ACHN (cell line): ENCODE results near the gene MYL5.
"Not testable (repeated sequence)": the region's sequence is repeated elsewhere in the genome, so short reads cannot be mapped to it uniquely, and the experiment has no call there.

ENCODE experiments used
- DNase-seq: peaks from one replicate; pipeline ENCODE4 v3.0.0-alpha.2; 2015
- in situ Hi-C: cut with HindIII; loops from 2 replicates; pipeline ENCODE4 v1.10.0; 2017; ENCODE audit warnings: low sequenced_read_pairs, low pct_ligation_motif_present, low pct_unique_long_range_greater_than_20kb

The MYL5 gene

GRCh38 chr4:694341-694940 is 20.1 kb downstream of the MYL5 start:
- DNase-seq, in situ Hi-C loops: not testable (repeated sequence)

DNA sequence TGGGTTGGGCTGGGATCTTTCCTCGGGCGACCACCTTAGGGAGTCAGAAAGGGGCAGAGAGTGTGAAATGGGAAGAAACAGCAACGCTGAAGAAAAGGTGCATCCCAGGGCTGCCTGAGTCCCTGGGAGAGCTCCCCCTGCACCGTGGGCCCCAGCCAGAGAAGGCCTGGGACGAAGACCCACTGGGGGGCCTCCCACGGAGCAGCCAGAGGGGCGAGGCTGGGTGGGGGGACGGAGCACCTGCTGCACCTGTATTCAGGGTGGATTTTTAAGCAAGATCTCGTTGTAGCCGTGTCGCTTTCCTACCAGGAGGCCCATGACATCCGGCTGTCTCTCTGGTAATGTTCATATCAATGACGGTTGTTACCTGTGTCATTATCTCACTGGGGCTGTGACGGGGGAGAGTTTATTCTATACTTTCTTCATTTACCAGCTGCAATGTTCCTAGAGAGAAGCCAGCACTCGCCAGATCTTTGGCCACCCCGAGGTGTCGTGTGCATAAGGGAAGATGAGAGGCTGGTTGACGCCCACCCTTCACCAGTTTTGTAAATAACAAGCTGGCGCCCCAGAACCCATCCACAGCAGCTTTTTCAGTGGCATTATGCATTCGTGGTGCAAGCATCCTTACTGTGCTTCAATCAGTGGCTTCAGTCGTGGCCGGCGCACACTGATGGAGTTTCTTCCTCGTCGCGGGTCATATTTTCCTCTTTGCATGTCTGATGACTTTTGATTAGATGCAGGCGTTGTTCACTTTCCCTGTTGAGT is 25.7 kb downstream of the MYL5 start:
- no peak for DNase-seq
- in situ Hi-C loops: no loop called here

DNA sequence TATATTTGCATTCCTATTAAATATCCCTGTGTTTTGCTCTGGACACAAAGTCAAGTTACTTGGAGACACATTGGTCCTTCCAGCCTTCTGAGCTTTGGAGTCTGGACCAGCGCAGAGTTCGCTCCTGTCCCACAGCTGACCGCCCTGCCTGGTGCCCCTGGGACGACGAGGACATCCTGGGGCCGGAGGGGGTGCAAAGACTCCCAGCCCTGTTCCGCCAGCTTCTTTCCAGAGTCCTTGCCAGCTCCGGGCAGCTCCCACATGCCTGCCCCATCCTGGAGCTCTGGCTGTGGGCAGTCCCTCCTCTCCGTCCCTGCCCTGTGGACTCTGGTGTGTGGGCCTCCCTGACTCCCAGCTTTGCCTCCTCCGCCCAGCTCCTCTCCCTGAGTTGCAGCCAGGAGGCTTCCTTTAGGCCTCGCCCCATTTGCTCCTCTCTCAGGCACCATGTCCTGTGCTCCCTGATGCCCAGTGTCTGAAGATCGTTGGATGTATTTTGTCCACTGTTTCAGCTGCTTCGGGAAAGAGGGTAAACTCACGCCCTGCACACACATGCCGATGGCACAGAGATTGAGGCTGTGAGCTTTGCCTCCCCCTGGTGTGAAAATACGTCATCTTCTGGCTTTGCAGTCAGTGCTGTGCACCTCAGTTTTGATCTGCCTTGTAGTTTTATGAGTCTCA is 26.4 kb downstream of the MYL5 start:
- DNase-seq: no peak
- in situ Hi-C loops: no loop called here

- in situ Hi-C loops: no loop called here
- DNase-seq: no peak
Observed at GRCh38 chr4:702618-703048, 28.3 kb downstream of the MYL5 start.

- in situ Hi-C loops: no loop called here
- DNase-seq: no peak
Observed at GRCh38 chr4:703336-704197, 29.2 kb downstream of the MYL5 start.

DNA sequence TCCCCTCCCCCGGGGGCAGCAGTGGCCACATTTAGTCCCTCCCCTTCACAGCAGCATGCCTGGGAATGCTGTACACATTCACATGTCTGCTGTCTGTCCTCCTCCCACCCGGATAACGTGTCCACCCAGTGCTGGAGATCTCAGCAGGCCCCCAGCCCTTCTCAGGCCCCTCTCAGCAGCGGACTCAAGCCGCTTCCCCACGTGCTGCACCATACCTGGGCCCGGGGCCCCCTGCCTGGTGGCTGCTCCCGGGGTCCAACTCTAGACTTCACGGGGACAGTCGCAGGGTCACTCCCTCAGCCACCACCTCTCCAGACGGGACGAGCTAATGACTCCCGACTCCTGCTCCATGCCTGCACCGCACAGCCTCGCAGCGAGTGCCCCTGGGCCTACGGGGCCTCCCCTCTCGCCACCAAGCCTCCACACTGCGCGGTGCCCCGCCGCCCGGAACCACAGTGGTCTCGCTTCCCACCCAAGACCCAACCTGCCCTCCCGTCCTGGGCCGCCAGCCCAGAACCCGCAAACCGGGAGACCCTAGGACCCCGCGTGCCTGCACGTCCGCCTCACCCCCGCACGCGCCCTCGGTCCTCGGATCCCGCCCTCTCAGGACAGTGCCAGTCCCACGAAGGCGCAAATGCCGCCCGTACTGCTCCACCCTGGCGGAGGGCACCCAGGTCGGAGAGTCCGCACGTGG is 30.0 kb downstream of the MYL5 start:
- DNase-seq: no peak
- in situ Hi-C loops: no loop called here

DNA sequence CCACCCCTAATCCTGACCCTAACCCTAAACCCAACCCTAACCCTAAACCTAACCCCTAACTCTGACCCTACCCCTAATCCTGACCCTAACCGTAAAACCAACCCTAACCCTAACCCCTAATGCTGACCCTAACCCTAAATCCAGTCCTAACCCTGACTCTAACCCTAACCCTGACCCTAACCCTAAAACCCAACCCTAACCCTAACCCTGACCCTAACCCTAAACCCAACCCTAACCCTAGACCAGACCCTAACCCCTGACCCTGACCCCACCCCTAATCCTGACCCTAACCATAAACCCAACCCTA is 30.6 kb downstream of the MYL5 start:
- DNase-seq: no peak
- in situ Hi-C loops: no loop called here

GRCh38 chr4:705278-706082 is 31.1 kb downstream of the MYL5 start, which contains the start of gene PCGF3:
TSS of gene PCGF3 (plus strand) at chr4:705832. CDS start at chr4:733681, 27,849 bp downstream.
- in situ Hi-C loops: no loop called here
- peak; percentile 89 for DNase-seq

GRCh38 chr4:706083-706633 is 31.8 kb downstream of the MYL5 start:
- in situ Hi-C loops, DNase-seq: not testable (repeated sequence)

GRCh38 chr4:706834-707598 is 32.7 kb downstream of the MYL5 start:
- in situ Hi-C loops: no loop called here
- no peak for DNase-seq

DNA sequence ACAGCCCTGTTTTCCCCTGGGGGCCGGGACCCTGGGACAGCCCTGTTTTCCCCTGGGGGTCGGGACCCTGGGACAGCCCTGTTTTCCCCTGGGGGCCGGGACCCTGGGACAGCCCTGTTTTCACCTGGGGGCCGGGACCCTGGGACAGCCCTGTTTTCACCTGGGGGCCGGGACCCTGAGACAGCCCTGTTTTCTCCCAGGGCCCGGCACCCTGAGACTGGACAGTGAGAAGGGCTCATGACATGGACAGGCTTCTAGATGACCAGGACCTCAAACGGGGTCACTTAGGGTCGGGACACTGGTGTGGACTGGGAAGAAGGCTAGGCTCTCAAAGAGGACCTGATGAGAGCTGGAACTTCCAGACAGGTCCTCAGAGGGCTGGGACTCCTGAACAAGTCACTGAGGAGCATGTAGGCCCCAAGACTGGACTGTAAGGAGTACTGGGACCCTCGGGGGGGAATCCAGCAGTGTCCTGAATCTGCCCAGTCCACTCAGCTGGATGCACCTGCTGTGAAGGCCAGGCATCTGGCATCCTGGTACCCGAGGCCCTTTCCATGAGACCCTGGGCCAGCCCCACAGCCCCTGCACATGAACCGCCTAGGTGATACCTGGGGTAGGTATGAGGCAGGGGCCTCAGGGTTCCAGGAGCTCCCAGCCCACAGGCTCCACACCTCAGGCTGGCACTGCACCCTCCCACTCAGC is 33.7 kb downstream of the MYL5 start:
- in situ Hi-C loops: no loop called here
- DNase-seq: no peak

DNA sequence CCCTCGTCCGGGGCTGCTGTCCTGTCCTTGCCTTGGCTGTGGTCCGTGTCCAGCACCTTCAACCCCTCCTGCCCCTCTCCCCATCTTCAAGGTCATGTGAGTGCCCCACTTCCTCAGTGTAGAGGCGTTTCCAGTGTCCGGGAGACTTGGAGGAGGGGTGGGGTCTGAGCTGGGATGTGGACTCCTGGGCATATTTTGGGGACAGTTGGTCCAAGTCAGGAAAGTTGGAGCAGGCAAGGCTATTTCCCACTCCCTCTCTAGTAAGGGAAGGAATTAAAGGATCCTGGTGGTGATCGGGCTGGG is 34.2 kb downstream of the MYL5 start:
- in situ Hi-C loops: no loop called here
- no peak for DNase-seq

DNA sequence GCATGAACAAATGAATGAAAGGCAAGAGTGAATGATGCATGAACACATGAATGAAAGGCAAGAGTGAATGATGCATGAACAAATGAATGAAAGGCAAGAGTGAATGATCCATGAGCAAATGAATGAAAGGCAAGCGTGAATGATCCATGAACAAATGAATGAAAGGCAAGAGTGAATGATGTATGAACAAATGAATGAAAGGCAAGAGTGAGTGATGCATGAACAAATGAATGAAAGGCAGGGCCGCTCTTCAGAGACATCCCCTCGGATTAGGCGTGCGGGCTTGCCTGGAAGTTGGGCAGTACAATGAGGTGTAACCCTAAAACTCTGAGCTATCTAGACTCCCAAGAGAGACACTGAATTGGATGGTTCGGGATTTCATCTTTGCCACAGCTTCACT is 35.0 kb downstream of the MYL5 start:
- in situ Hi-C loops: no loop called here
- no peak for DNase-seq

GRCh38 chr4:710116-710515 is 35.8 kb downstream of the MYL5 start:
- no peak for DNase-seq
- in situ Hi-C loops: no loop called here

- DNase-seq: no peak
- in situ Hi-C loops: no loop called here
Observed at GRCh38 chr4:710916-711315, 36.6 kb downstream of the MYL5 start.

DNA sequence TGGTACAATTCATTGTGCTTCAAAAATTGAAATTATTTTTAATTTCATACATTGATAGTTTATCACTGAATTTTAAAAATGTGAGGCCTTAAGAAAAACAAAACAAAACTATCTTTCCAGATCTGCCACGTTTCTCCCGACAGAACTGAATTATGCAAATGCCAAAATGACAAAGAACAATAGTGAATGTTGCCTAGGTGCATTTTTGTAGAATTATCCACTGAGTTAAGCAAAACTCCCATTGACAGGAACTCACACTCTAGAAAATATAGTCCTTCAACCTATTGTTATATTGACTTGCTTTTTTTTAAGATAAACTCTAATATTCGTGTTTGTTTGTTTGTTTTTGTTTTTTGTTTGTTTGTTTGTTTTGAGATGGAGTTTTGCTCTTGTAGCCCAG is 37.8 kb downstream of the MYL5 start:
- DNase-seq: no peak
- in situ Hi-C loops: no loop called here
